ENCODE results near the gene TNKS1BP1.

Gene TNKS1BP1

GRCh38 chr11:57310091-57310490, 14.7 kb downstream of the TNKS1BP1 start:
- no peak overlapping the region for H3K27ac ChIP-seq (ENCODE audit: low read depth, low read length)
- H3F3A ChIP-seq (ENCODE audit: control insufficient read depth, insufficient read depth), result no peaks in the 10 kb centered on the region
- H3K4me1 ChIP-seq (ENCODE audit: control insufficient read depth, low read length), result peaks cover 10% of the 10 kb centered on the region; the same call in 1 of the 2 replicates
- no peaks in the 10 kb centered on the region for H3K27me3 ChIP-seq (ENCODE audit: control insufficient read depth, low read length)
- H3K4me2 ChIP-seq (ENCODE audit: low read length), result no peak overlapping the region
- H3K4me3 ChIP-seq (ENCODE audit: low read length), result no peak overlapping the region
- no peaks in the 10 kb centered on the region for H3K9me2 ChIP-seq (replicated peaks; ENCODE audit: control insufficient read depth, low read length)
- H3K9me3 ChIP-seq (ENCODE audit: control insufficient read depth, insufficient read depth, low read length), result no peaks in the 10 kb centered on the region
- H3K36me3 ChIP-seq (ENCODE audit: control insufficient read depth, low read length), result no peaks in the 10 kb centered on the region
- TF ChIP-seq EZH2phosphoT487 (IDR thresholded peaks at IDR 0.05; ENCODE audit: borderline replicate concordance, low read length) (no peak), CTCF (IDR thresholded peaks at IDR 0.05; ENCODE audit: low read depth, low read length, poor library complexity, severe bottlenecking) (no peak)
- H4K20me1 ChIP-seq (ENCODE audit: control insufficient read depth, insufficient read depth, low read depth, low read length), result no peaks in the 10 kb centered on the region
- no peaks in the 10 kb centered on the region for H3K79me2 ChIP-seq (ENCODE audit: control insufficient read depth, low read length)

GRCh38 chr11:57309106-57310059, 15.4 kb downstream of the TNKS1BP1 start:
- Histone ChIP-seq H3K9me2 (replicated peaks; ENCODE audit: control insufficient read depth, low read length) (no peaks in the 10 kb centered on the region), H3K4me3 (ENCODE audit: low read length) (no peak overlapping the region), H3K4me1 (ENCODE audit: control insufficient read depth, low read length) (peaks cover 10% of the 10 kb centered on the region; the same call in 1 of the 2 replicates), H3K27me3 (ENCODE audit: control insufficient read depth, low read length) (no peaks in the 10 kb centered on the region), H3K4me2 (ENCODE audit: low read length) (no peak overlapping the region), H3K9me3 (ENCODE audit: control insufficient read depth, insufficient read depth, low read length) (no peaks in the 10 kb centered on the region), H3K79me2 (ENCODE audit: control insufficient read depth, low read length) (no peaks in the 10 kb centered on the region), H3F3A (ENCODE audit: control insufficient read depth, insufficient read depth) (no peaks in the 10 kb centered on the region), H4K20me1 (ENCODE audit: control insufficient read depth, insufficient read depth, low read depth, low read length) (no peaks in the 10 kb centered on the region), H3K27ac (ENCODE audit: low read depth, low read length) (no peak overlapping the region), H3K36me3 (ENCODE audit: control insufficient read depth, low read length) (no peaks in the 10 kb centered on the region)
- no peak for TF ChIP-seq CTCF (IDR thresholded peaks at IDR 0.05; ENCODE audit: low read depth, low read length, poor library complexity, severe bottlenecking)
- TF ChIP-seq EZH2phosphoT487 (IDR thresholded peaks at IDR 0.05; ENCODE audit: borderline replicate concordance, low read length), result no peak

GRCh38 chr11:57308426-57309060, 16.2 kb downstream of the TNKS1BP1 start:
- Histone ChIP-seq H3K4me2 (ENCODE audit: low read length) (no peak overlapping the region), H3K27me3 (ENCODE audit: control insufficient read depth, low read length) (no peaks in the 10 kb centered on the region), H3F3A (ENCODE audit: control insufficient read depth, insufficient read depth) (no peaks in the 10 kb centered on the region), H3K27ac (ENCODE audit: low read depth, low read length) (no peak overlapping the region), H4K20me1 (ENCODE audit: control insufficient read depth, insufficient read depth, low read depth, low read length) (no peaks in the 10 kb centered on the region), H3K9me3 (ENCODE audit: control insufficient read depth, insufficient read depth, low read length) (no peaks in the 10 kb centered on the region), H3K9me2 (replicated peaks; ENCODE audit: control insufficient read depth, low read length) (no peaks in the 10 kb centered on the region), H3K4me1 (ENCODE audit: control insufficient read depth, low read length) (peaks cover 10% of the 10 kb centered on the region; the same call in 1 of the 2 replicates), H3K36me3 (ENCODE audit: control insufficient read depth, low read length) (no peaks in the 10 kb centered on the region), H3K79me2 (ENCODE audit: control insufficient read depth, low read length) (no peaks in the 10 kb centered on the region), H3K4me3 (ENCODE audit: low read length) (no peak overlapping the region)
- TF ChIP-seq CTCF (IDR thresholded peaks at IDR 0.05; ENCODE audit: low read depth, low read length, poor library complexity, severe bottlenecking) (no peak), EZH2phosphoT487 (IDR thresholded peaks at IDR 0.05; ENCODE audit: borderline replicate concordance, low read length) (no peak)
